GM18870 (cell line): ENCODE measurements around the gene ADRA2C.

Experiments used
- ATAC-seq: cut with Tn5 transposase; IDR thresholded peaks from one replicate; pipeline ENCODE4 v1.9.1; 2021; ENCODE audit warnings: moderate library complexity; ENCODE audit not compliant: unreplicated experiment

Gene ADRA2C

DNA sequence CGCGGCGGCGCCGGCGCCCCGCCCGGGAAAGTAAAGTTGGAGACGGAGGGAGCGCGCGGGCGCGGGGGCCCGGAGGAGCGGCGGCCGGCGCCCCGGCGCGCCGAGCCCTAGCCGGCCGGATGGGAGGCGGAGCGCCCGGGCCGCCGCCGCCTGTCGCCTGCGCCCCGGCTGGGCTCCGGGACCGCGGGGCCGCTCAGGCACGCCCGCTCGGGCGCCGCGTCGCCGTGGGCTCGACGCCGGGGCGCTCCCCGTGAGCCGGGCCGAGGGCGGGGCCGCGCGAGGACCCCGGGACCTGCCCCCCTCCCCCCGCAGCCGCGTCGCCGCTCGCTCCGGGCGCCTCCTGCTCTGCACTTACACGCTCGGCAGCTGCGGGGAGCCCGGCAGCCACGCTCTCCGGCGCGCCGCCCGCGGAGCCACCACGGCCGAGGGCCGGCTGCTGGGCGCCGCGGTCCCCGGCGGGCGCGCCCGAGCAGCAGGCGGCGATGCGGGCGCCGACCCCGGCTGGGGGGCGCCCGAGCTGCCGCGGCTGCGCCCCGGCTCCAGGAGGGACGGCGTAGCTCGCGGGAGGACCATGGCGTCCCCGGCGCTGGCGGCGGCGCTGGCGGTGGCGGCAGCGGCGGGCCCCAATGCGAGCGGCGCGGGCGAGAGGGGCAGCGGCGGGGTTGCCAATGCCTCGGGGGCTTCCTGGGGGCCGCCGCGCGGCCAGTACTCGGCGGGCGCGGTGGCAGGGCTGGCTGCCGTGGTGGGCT lies at the start of gene ADRA2C:
ADRA2C (plus strand) TSS at position 350 of the 749 bp plus-strand sequence; CDS start at position 572, 222 bp downstream.
- ATAC-seq, result no peak

DNA sequence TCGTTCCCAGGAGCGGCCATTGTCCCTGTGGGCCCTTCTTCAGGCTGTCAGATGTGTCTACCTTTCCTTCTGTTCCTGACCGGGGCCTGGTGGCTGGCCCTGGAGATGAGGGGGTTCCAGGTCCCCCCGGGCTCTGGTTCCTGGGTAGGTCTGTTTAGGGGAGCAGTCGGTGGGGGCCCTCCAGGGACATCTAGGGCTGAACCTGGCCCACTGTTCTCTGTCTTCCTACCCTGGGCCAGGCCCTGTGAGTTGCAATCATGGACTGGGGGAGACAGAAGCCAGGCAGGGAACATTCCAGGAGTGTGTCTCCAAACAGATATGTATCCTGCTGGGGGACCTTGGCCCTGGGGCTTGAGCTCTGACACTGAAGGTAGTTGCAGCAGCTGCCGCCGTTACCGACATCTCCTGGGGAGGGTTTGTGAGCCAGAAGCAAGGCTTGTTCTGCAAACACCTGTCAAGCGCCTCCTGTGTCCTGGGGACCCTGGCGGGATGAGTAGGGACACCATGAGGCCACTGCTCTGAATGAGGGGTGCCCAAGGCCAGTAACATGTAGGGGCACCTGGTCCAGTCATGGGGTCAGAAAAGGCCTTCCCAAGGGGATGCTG lies 49.5 kb upstream of the ADRA2C start:
- ATAC-seq, result no peak

DNA sequence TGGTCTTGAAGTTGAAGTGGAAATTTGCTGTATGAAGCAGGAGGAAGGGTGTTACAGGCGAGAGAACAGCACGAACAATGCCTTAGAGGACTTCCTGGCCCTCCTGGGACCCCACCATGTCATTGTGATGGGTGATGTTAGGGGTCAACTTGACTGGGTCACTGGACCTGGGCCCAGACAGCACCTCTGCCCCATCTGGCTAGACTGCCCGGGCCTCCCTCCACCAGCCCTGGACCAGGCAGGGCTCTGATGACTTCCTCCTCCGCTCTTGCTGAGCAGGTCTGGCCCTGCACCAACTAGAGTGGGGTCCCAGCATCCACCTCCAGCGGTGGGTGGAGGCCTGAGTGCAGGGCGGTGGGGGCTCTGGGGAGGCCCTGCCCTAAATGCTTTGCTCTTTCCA lies 48.9 kb upstream of the ADRA2C start:
- ATAC-seq, result no peak

DNA sequence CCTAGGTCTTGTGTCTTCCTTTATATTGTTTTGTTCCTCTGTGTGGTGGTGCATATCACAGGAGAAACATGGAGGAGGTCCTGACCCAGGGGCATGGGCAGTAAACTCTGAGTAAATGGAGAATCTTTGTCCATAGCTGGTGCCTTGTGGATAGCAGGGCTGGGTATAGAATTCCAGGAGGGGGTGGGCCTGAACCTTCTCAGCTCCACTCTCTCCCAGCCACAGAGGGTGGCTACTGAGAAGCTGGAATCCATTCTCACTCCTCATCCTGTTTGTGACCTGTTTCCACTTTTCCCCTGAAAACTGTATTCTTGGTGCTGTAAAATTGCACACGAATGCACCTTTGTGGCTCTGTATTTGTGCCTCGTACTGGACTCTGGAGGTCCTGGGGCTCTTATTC lies 47.7 kb upstream of the ADRA2C start:
- ATAC-seq, result no peak

DNA sequence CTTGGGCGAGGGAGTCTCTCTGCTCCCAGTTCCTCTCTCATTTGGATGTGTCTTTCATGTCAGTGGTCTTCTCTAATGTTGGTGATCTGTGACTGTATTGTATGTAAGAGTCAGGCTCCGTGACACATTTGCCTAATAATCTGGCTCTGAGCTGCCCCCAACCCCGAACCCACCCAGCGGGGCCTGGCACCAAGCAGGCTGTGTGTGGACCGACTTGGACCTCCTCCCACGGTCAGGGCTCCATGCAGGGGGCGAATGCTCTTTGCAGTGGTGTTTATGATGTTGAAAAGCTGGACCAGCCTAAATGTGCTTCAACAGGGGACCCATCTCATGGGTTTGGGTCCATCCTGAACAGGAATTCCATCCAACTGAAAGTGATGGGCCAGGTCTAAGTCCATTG lies 47.0 kb upstream of the ADRA2C start:
- no peak for ATAC-seq

DNA sequence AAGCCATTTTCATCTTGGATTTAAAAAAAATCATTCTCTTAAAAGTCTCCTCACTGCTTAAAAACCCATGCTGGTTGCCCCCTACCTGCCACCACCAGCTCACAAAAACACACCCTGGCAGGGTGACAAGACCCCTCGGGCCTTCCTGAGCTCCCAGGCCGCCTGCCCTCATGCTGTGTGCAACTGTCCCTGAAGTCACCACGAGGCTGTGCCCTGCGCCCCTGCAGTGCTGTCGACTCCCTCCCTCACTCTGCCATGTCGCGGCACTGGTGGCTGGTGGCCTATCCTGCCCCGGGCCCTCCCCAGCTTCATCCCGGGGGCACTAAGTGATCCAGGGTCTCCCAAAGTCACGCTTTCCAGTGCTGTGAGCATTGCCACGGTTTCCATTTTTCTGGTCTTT lies 46.3 kb upstream of the ADRA2C start:
- no peak for ATAC-seq

DNA sequence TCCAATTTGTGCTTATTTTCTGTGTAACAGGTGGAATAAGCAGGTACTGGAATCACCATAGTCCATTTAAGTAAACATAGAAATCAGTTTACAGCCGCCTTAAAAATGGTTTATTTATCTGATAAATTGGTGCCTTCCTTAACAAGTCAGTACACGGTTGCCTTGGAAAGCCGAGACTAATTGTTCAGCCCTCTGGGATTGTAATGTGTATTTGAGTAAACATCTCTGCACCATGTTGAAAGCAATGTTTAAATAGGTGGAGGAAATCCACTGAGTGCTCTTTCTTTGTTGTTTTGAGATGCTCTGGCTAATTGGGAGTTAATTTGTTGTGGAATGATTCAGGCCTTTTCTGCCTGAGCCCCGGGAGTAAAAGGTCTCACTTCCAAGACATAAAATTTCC lies 45.7 kb upstream of the ADRA2C start:
- ATAC-seq, result no peak

DNA sequence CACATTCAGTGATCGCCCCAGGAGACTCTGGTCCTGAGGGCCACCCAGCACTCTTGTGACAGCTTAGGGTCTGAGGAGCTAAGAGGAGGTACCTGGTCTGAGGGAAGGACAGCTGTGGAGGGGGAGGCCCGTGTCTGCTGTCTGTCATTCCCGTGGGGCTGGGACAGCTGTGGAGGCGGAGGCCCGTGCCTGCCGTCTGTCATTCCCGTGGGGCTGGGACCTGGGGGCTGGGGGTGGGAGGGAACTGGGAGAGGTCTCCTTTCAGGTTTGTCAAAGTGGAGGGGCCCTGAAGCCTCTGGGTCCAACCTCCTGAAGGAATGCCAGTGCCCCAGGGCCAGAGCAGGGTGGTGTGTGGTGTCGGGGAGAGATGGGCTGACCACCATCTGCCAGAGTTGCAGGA lies 45.0 kb upstream of the ADRA2C start:
- no peak for ATAC-seq

DNA sequence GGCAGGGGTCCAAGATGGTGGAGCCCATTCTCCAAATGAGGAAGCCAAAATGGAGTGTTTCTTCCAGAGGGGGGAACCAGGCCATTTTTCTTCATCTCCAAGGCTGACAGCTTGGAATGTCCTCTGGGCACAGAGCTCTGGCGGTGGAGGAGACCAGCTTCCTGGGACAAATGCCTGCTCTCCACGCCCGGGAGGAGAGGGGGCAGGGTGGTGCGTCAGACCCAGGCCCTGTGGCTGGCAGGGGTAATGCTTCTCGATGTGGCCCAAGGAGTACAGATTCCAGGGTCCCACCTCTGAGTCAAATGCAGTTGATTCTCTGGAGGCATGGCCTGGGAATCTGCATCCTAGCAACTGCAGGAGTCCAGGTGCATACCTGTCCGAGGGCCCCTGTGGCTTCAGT lies 44.6 kb upstream of the ADRA2C start:
- no peak for ATAC-seq

DNA sequence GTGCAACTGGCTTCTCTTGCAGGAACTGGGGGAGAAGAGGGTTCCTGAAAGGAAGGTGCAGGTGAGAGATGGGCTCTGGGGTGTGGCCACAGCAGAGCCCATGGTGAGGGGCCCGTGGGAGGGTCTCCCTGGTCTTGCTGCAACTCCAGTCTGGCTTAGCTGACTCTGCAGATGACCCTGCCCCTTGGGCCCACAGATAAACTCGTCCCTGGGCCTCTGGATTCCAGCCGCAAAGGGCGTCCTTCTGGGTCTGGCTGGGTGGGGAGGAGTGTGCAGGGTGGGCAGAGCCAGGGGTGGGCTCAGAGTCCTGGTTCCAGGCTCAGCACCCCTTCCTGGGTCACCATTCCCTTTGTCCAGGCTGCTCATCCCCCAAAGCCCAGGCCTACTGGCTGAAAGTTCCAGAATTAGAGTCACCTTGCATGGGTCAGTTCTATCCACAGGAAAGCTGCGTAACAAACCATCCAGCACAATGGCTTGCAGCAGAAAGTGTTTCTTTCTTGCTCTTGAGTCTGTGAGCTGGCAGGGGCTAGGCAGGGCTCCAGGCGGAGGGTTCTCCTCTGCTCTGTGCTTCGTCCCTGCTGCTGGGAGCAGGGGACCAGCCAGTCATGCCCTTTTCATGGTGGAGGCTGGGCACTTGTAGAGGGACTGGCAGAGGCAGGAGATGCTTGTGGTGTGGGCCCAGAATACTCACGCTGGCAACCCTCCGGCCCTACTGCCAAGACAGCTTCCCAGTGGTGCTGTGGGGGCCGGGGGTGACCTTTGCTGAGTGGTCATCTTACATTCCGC lies 43.5 kb upstream of the ADRA2C start:
- no peak for ATAC-seq

DNA sequence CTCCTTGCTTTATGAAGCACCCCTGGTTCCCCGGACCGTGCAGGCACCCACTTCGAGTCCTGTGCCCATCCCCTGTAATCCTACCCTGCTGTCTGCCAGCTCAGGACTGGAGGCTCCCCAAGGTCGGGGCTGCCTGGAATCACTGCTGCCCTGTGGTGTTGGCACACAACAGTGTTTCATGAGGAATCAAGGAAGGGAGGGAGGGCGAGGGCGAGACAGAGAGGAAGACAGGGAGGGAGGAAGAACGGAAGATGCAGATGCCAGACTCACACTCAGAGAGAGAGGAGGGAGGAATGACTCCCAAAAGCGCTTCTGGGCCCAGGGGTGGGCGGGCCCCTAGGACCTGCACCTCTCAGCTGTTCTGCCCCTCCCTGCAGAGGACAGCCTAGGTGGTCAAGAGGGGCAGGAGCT lies 42.9 kb upstream of the ADRA2C start:
- ATAC-seq, result no peak

DNA sequence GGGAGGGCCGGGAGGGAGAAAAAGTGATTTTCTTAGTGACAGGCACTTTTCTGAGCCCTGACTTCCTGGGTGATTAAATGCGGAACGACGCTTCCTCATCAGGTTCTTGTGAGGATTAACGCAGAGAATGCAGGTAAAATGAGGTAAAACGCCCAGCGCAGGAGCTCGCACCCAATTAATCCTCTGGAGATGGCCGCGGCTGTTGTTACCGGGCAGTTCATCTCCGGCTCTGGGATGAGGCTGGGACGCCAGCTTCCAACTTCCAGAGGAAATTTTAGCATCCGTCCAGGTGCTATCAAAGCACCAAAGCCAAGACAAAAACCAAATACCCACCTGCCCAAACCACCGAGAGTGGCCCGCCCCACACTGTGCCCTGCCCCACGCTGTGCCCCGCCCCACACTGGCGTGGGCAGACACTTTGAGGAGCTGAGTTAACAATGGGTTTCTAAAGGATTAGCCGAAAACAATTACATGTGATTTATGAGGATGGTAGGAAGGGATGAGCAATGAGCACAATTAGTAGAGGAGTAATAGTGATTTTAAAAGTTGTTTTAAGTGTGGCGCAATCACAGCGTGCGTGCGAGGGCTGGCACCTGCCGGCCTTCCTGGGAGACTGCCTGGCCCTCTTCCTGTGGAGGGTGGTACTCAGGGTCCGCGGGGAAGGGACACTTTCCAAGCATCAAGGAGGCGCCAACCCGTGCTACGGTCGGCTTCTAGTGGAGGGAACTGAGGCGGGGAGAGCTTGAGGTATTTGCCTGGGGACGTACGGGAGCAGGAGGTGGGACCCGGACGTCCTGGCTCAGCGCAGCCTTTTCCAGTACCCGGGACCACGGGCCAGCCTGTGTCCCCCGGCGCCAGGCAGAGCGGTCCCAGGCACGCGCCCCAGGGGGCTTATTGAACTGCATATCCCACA lies 41.6 kb upstream of the ADRA2C start:
- ATAC-seq, result no peak

DNA sequence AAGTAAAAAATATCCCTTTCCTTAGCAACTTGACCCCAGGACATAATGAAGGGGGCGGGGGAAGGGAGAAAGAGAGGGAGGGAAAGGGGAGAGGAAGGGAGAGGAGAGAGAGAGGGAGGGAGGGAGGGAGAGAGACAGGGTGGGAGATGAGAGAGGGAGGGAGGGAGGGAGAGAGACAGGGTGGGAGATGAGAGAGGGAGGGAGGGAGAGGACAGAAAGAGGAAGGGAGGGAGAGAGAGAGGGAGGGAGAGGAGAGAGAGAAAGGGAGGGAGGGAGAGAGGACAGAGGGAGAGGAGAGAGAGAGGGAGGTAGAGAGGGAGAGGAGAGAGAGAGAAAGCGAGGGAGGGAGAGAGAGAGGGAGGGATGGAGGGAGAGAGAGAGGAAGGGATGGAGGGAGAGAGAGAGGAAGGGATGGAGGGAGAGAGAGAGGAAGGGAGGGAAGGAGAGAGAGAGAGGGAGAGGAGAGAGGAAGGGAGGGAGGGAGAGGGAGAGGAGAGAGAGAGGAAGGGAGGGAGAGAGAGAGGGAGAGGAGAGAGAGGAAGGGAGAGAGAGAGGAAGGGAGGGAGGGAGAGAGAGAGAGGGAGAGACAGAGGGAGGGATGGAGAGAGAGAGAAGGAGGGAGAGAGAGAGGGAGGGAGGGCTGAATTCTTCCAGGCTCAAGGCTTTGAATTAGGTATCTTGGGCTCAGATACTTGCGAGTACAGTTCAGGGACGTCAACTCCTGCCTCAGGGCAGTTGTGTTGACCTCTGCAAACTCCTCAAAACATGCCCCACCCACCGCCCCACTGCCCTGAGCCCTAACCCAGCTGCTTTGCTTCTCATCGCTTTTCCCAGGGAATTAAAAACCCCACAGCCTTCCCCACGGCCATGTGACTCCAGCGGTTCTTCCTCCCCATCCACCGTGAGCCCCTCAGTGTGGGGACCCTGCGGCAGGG lies 40.0 kb upstream of the ADRA2C start:
- ATAC-seq, result no peak

DNA sequence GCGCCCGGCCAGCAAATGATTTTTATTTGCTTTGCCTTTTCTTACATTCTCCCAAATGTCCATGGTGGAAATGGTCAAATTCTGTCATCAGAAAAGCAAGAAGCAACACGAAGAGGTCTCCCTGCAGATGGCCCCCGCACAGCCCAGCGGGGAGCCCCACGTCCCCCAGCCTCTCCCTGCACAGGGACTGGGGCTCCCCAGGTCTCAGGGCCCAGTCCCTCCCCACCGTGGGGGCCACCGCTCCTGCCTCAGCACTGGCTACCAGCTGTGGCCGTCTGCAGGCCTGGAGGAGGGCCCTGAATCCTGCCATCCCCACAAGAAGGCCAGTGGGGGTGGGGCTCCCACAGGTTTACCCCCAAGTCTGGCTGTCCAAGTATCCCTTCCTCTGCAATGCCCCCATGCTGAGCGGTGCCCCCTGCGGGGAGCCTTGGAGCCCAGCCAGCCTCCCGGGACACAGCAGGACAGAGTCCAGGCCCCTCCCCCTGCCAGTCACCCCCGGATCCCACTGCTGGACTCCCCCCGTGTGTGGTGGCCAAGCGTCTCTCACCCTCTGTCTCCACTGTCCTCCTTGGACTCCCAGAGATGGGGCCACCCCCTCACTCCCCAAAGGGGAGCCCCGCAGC lies 38.2 kb upstream of the ADRA2C start:
- ATAC-seq, result no peak

DNA sequence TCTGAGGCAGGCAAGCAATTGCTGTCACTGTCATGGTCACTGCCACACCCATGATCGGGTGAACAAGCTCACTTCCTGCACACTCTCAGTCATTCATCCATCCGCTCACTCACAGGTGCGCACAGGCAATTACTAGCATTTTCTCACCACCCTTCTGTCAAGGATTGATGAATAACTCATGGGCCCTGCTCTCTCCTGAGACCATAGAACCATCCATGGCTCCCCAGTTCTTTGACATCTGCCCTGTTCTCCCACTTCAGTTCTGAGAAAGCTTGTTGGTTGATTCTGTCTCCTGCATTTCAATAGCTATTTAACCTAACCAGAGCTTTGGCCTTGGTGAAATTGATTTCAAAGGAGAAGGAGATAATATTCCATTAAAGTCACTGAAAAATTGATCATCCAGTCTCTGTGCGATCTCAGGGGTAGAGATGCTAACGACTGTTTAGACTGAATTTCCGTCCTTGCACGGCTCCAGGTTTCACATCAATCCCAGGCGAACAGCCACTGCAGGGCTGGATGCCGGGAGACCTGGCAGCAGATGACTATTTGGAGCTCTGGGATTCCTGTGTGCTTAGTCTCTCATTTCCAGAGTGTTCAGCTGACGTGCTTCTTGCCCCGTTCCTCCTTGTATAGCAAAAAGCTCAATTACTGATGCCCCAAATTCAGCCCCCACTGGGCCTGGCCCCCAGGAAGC lies 36.9 kb upstream of the ADRA2C start:
- no peak for ATAC-seq

DNA sequence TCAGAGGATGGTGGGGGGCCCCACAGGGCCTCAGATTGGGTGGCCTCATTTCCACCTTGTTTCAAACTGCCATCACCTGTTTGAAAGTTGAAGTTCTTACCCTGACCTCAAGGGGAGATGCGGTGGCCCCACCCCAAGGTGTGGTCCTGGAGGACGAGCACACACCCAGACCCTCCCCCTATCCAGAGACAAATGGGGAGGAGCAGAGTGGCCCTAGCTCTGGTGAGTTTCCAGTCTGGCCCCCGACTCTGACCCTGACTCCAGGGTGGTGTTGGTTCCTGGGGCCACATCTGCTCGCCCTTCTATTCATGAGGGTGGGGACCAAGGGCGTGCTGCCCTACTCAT lies 36.3 kb upstream of the ADRA2C start:
- no peak for ATAC-seq

DNA sequence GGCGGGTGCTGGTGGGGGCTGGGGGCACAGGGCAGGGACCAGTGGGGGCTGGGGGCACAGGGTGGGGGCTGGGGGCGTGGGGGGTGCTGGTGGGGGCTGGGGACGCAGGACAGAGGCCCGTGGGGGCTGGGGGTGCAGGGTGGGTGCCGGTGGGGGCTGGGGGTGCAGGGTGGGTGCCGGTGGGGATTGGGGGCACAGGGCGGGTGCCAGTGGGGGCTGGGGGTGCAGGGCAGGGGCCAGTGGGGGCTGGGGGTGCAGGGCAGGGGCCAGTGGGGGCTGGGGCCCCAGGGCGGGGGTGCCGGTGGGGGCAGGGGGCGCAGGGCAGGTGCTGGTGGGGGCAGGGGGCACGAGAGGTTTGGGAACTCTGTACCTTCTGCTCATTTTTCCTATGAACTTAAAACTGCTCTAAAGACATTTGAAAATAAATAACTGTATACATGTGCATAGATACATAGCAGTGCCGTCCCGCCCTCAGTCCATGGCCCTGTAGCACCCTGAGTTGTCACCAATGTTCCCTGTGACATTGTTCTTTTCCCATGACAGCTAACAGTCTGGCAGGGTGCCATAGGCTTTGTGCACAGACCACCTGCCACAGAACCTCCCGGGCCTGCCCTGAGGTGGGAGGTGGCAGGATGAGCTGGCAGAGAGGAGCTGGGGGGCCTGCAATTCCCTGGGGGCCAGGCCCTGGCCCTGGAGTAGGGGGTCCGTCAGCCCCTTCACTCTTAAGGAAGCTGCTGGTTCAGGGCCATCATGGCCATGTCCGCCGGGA lies 35.6 kb upstream of the ADRA2C start:
- ATAC-seq, result no peak
